ENCODE data around the gene SCN8A. TPM values are rescaled to one million over a fixed set of nuclear protein-coding genes. Genes with fewer than 3 reads are reported as not detected.

SCN8A gene
- 6.3 and 13.6 TPM in 2 replicates for total RNA-seq

GRCh38 chr12:51591016-51591901 is at the start of gene SCN8A:
Gene SCN8A (plus strand): TSS chr12:51591233. CDS start chr12:51662818, 71,585 bp downstream.

GRCh38 chr12:51848326-51848727 is 257.3 kb downstream of the SCN8A start, which contains the start of gene FIGNL2:
Gene FIGNL2 (minus strand): TSS chr12:51848718. CDS start chr12:51822413, 26,305 bp downstream.

Other genes with a start within 250 kb of the SCN8A start
- not detected in 2 replicates for gene CELA1, start 244.6 kb upstream of the SCN8A start, total RNA-seq
- gene GALNT6, start 199.8 kb upstream of the SCN8A start, total RNA-seq: 18.2 and 71.2 TPM in 2 replicates
- 3.0 and 7.6 TPM in 2 replicates for gene SLC4A8, start 166.4 kb upstream of the SCN8A start, total RNA-seq